ENCODE data around the gene ERFL. TPM values are rescaled to one million over a fixed set of nuclear protein-coding genes. Genes with fewer than 3 reads are reported as not detected.

Gene ERFL
- total RNA-seq, 1 donor from 2014 or later: not detected

DNA sequence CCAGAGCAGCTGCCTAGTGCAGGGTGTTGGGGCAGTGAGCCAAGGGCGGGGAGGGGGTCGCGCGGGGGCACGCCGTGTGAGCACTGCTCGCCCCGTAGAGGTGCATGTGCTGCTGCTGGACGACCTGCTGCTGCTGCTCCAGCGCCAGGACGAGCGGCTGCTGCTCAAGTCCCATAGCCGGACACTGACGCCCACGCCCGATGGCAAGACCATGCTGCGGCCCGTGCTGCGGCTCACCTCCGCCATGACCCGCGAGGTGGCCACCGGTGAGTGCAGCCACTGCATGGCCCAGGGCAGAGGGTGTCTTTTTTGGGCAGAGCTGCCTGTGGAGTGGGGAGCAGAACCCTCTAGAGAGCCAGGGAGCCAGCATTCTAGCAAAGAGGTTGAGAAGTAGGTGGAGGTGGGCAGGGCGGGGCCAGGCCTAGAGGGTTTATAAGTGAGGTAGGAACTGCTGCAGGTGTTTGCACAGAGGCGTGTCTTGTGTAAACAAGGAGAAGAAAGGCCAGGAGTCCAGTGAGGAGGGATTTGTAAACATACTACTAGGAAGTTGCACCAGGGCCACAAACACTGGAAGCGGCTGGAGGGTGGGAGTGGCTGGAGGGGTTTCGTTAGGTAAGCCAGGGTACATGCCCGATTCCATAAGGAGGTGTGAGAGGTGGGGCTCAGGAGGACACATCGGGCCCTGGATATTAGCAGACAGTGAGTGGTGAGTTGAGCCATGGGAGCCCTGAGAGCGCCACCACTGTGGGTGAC, 24.0 kb downstream of the ERFL start:
- DNase-seq (ENCODE audit: low spot score): no peak
- intact Hi-C loops (cut with DNase I): no loop called here

DNA sequence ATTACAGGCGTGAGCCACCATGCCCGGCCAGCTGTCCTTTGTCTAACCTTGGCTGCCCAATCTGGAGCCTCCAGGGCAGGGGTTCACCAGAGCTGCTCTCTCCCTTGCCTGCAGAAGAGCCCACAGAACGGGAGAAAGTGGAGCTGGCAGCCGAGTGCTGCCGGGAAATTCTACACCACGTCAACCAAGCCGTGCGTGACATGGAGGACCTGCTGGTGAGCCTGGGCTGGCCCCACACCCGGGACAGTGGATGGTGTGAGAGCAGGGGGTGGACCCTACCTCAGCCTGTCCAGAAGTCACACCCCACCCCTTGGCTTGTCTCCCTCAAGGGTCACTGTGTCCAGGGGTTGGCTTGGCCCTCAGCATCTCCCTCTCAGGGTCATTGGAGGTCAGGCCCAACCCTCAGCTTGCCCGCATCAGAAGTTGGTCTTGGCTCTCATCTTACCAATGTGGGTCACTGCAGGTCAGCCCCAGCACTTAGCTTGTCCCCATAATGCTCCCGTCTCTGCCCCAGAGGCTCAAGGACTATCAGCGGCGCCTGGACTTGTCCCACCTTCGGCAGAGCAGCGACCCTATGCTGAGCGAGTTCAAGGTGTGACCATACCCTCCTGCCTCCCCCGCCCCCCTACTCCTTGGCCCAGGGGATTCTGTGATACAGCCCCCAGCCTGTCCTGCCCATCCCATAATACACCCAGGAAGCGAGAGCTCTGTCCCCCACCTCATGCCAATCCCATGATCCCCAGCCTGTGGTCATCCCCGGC, 24.9 kb downstream of the ERFL start:
- intact Hi-C loops (cut with DNase I): no loop called here
- no peak for DNase-seq (ENCODE audit: low spot score)

DNA sequence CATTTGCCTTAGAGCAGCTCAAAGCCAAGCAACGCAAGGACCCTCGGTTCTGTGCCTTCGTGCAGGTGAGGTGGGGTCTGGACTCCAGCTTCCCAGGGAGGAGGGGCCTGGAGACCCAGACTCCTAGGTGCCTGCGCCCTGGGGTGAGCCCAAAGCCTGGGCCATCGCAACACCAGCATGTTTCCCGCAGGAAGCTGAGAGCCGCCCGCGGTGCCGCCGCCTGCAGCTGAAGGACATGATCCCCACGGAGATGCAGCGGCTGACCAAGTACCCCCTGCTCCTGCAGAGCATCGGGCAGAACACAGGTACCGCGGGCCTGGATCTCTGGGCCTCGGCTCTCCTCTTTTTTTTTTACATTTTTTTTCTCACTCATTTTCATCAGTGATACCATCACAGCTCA, 25.7 kb downstream of the ERFL start:
- intact Hi-C loops (cut with DNase I): no loop called here
- no peak for DNase-seq (ENCODE audit: low spot score)

DNA sequence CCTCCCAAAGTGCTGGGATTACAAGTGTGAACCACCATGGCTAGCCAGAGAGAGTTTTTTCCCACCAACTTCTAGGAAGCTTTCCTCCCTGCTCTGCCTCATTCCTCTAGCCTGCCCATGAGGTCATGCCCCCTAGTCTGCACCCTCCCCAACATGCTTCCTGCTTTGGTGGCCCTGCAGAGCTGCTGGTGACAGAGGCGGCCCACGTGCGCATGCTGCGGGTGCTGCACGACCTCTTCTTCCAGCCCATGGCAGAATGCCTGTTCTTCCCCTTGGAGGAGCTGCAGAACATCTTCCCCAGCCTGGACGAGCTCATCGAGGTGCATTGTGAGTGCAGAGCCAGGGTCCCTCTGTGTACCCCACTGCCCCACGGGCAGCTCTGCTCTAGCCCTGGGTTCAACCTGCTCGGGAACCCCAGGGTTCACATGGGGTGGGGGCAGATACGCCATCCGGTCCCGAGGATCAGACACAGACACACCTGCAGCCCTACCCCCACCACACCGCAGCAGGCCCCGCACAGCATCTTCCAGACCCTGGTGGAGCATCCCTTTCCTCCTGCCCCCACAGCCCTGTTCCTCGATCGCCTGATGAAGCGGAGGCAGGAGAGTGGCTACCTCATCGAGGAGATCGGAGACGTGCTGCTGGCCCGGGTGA, 26.4 kb downstream of the ERFL start:
- no peak for DNase-seq (ENCODE audit: low spot score)
- intact Hi-C loops (cut with DNase I): no loop called here

DNA sequence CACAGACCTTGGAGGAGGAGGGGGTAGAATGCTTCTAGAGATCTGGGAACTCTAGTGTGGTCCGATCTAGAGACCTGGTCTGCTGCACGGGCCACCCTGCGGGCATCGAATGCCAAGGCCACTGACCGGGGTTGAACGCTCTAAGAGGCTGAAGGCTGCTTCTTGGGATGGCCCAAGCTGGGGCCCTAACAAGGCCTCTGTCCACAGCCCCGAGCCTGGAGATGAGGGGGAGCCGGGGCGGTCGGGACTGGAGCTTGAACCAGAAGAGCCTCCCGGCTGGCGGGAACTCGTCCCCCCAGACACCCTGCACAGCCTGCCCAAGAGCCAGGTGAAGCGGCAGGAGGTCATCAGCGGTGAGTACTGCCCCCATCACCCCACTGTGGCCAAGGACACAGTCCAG, 30.0 kb downstream of the ERFL start:
- DNase-seq (ENCODE audit: low spot score): no peak
- intact Hi-C loops (cut with DNase I): no loop called here

DNA sequence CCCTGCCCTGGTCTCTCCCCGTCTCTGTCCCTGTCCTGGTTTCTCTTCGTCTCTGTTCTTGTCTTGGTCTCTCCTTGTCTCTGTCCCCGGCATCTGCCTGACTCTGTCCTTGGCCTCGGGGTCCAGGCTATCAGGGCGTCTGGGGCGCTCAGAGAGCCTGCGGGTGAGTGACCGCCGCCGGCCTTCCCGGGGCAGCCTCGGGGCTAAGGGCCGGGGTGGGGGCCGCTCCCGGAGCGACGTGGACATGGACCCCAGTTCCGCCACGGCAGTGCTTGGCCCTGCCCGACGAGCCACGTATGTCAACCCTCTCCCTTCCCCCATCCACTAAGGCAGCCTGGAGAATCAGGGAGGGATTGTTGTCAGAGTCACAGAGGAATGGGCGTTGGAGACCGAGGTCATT, 30.4 kb downstream of the ERFL start:
- DNase-seq (ENCODE audit: low spot score): no peak
- intact Hi-C loops (cut with DNase I): no loop called here

DNA sequence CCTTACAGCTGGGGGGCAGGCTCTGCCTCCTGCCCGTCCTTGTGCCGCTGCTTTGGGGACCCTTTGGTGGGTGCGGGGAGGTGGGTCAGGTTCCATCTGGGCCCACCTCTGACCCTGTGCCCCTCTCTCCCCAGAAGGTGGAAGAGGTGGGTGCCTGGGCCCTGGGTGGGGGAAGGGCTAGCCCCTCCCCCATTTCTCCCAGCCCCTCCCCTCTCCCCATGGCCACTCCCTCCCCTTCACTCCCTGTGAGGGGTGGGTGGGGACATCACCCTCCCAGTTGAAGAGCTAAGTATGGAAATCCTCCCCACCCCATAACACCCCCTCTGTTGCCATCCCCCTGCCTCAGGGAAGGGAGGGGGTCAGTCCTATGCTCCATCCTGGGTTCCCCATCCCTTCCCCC, 31.1 kb downstream of the ERFL start:
- no peak for DNase-seq (ENCODE audit: low spot score)
- intact Hi-C loops (cut with DNase I): no loop called here

DNA sequence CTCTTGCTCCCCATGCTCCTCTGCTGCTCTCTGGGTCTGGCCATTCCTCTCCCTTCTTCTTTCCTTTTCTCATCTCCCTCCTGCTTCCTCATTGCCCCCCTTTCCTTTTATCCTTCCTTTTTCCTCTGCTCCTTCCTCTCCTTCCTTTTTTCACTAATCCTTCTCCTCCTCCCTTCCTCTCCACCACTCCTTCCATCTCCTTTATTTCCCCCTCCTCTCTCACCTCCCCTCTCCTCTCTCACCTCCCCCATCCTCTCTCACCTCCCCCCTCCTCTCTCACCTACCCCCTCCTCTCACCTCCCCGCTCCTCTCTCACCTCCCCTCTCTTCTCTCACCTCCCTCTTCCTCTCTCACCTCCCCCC, 31.7 kb downstream of the ERFL start:
- intact Hi-C loops (cut with DNase I): no loop called here
- no peak for DNase-seq (ENCODE audit: low spot score)

DNA sequence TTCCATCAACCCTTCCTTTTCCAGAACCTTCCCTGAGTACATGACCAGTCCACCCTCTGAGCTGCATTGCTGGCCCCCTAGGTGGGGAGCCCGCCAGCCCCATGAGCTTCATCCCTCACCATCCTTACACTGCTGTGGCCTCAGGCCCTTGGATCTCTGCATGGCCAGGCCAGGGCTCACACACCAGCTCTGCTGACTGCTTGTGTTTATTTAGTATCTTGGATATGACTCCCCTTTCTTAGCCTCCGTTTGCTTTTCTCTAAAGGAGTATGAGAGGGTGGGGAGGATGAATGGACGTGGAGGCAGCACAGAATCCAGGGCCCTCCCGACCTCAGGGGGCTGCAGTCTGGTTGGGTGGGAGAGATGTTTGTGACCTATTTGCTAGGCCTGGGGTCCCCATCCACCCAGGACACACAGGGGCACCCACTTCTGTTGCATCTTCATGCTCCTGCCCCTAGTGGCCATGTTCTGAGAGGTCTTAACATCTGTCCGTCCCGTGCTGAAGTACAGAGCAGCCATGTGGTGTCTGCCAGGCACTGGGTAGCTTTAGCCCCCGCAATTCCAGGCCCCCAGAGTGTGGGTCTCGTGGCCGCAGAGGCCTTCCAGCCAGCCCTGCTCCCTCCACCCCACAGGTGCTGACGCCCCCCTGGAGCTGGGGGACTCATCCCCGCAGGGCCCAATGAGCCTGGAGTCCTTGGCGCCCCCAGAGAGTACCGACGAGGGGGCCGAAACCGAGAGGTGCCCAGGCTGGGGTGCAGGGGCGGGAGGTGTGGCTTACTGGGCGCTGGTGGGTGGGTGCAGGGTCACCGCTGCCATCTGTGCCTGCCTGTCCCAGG, 32.3 kb downstream of the ERFL start:
- intact Hi-C loops (cut with DNase I): no loop called here
- DNase-seq (ENCODE audit: low spot score): no peak

DNA sequence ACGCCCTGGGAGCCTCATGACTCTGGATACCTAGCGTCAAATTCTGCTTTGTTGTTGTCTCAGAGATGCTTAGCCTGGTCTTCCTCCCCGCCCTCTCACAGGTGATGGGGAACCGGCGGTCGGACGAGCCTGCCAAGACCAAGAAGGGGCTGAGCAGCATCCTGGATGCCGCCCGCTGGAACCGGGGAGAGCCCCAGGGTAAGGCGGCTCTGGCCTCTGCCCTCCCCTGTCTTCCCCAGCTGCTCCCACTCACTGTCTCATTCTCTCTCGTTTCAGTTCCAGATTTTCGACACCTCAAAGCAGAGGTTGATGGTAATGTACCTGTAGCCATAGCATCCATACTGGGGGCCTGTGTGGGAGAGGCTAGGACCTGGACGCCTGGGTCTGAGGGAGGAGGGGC, 33.9 kb downstream of the ERFL start:
- DNase-seq (ENCODE audit: low spot score): no peak
- intact Hi-C loops (cut with DNase I): no loop called here

DNA sequence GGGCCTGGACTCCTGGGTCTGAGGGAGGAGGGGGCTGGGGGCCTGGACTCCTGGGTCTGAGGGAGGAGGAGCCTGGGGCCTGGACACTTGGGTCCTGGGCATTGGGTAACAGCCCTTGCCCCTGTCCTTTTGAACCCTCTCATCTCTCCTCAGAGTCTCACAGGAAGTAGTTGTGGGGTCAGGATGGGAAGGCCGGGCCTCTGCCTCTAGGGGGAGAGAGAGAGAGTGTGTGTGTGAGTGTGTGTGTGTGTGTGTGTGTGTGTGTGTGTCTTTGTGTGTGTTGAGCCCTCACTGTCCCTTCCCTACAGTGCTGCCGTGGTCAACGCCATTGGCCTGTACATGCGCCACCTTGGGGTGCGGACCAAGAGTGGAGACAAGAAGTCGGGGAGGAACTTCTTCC, 34.4 kb downstream of the ERFL start:
- no peak for DNase-seq (ENCODE audit: low spot score)
- intact Hi-C loops (cut with DNase I): no loop called here

DNA sequence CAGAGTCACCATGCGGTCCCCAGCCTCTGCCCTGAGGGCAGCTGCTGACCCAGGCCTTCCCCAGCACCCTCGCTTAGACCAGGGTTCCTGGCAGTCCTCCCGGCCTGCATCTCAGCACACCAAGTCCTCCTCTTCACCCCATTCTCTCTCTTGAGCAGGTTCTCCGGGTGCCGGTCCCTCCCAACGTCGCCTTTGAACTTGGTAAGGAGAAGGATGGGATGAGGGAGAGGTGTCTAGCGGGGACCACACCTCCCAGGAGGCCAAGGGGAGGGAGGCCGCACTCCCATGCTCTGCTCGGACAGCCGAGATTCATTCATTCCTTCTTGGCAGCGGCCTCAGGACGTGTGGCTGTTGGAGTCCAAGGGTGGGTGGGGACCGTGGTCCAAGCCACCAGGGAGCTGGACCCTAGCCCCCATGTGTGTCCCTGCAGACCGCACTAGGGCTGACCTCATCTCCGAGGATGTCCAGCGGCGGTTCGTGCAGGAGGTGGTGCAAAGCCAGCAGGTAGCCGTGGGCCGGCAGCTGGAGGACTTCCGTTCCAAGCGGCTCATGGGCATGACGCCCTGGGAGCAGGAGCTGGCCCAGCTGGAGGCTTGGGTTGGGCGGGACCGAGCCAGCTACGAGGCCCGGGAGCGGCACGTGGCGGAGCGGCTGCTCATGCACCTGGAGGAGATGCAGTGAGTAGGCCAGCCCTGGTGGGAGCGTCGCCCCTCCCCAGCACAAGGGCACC, 35.9 kb downstream of the ERFL start:
- DNase-seq (ENCODE audit: low spot score): no peak
- intact Hi-C loops (cut with DNase I): no loop called here

DNA sequence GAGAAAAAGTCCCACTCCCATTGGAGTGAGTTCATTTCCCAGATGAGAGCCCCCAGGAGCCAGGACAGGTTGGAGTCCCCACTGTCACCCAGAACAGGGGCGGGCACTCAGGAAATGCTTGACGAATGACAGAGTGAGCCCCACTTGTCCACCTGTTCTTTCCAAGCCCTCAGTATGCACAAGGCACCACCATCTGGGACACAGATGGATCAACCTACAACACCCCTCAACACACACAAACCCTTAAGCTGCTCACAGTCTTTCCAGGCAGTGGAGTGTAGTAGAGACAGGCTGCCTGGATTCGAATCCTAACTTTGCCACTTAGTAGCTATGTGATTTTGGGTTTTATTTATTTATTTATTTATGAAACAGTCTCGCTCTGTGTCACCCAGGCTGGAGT, 37.3 kb downstream of the ERFL start:
- no peak for DNase-seq (ENCODE audit: low spot score)
- intact Hi-C loops (cut with DNase I): no loop called here

DNA sequence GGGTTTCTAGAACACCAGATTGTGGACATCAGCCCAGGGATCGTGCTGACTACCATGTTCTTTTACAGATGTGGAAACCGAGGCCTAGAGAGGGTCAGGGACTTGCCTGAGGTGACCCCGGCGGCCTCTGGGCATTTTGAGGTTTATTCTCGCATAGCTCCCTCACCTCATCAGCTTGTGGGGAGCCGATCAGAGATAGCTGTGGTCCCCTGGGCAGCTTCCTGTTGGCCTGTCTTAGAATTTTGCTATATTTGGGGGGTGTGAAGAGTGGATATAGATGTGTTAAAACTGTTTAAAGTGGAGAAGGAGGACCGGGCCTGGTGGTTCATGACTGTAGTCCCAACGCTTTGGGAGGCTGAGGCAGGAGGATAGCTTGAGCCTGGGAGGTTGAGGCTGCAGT, 38.4 kb downstream of the ERFL start:
- no peak for DNase-seq (ENCODE audit: low spot score)
- intact Hi-C loops (cut with DNase I): no loop called here

DNA sequence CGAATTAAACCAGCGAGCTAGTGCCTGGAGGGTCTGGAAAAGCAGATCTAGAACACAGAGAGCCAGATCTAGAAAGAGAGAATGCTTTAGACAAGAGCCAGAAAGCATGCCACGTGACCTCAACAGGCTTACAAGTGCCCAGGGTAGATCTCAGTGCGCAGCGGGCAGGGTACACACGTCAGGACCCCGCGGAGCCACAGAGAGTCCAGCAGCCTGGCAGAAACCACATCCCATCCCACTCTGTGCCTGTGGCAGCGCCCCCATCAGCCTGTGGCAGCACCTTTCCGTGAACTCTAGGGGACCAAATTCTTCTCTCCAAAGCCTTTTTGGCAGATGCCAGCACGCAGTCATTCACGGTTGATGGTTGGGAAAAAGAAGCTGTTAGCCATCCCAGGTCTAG, 39.3 kb downstream of the ERFL start:
- intact Hi-C loops (cut with DNase I): no loop called here

DNA sequence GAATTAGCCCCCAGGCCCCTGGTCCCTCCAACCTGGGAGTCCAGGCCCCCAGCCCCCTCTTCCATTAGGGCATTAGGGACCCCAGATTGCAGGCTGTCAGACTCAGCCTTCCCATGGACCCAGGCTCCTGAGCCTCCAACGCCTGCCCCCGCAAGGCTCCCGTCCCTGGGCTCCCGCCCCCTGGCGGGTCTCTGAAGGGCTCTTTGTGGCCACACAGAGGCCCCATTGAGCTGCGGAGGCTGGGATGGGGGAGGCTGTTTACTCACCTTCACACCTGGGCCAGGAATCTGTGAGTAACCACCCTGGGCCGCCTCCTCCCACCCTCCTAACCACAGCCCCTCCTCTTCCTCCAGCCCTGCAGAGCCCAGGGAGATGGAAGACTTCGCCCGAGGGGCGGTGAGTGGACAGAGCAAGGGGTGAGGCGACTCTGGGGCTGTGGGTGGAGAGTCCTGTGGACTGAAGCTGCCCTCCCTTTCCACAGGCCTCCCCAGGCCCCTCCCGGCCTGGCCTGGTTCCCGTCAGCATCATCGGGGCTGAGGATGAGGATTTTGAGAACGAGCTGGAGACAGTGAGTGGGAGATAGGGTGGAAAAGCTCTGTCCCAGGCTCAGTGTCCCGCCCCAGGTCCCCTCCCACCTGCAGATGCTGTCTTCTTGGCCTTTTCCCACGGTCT, 40.4 kb downstream of the ERFL start:
- no peak for DNase-seq (ENCODE audit: low spot score)
- intact Hi-C loops (cut with DNase I): no loop called here

More for the DNA sequence above, 39.3 kb downstream of the ERFL start:
- no peak for DNase-seq (ENCODE audit: low spot score)

DNA sequence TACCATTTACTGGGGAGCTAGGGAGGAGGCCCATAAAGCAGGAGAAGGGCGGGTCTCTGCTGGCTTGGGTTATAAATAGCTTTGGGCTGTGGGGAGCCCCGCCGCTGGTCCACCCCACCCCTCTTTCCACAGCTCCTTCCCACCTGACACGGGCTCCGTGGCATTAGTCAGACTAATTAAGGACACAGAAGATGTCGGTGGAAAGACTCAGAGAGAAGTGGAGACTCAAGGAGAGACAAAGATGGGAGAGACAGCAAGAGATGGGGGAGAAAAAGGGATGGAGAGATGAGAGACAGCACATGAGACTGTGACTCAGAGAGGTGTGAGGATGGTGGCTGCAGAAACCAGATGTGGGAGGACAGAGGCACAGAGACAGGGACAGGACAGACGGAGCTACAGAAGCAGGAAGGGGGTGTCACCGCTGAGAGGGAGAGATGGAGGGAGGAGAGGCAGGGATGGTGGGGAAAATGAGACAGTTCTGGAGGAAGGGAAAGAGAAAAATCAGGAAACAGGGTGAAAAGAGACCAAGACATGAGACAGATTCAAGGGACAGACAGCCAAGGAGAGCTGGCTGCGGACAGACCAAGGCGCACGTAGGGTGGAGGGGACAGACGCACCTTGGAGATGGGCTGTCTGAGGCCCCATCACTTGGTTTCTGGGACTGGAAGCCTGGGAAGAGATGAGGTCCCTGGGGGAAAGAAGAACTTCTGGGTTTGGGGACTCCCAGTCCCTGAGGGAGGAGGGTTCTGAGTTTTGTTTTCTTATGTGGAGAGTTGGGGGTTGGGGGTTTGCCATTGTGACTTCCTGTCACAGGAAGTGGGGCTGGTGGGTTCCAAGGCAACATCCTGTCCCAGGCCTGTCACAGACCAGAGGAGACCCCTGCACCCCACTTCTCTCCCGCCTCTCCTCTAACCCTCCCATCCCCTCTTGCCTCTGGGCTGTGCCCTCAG, 41.2 kb downstream of the ERFL start:
- intact Hi-C loops (cut with DNase I): no loop called here
- DNase-seq (ENCODE audit: low spot score): no peak

Data from cardiac septum (tissue), 1 donor.